GM12878 (cell line): ENCODE results near the gene AGAP3. TPM values are rescaled to one million over a fixed set of nuclear protein-coding genes. Genes with fewer than 3 reads are reported as not detected.

Source experiments
- ATAC-seq: fragments of 200-7000 bp; cut with Tn5 transposase; 3 replicates; pipeline ENCODE4 v1.9.1; 2020; ENCODE audit warnings: mild to moderate bottlenecking, moderate library complexity
- BruUV-seq: library from RNA; stranded (reverse); fragments of 400-500 nt; replicated peaks from 2 replicates; lab custom pipeline; 2021; lab: Mats Ljungman, UMichigan
- CTCF ChIA-PET: fragments of 300-600 bp; sonication (Branson Sonifier 250); formaldehyde crosslinking; extraction: SDS; loops from one replicate; lab custom pipeline; 2021; ENCODE audit warnings: inconsistent platforms; lab: Yijun Ruan, JAX
- POLR2A ChIA-PET: fragments of 350-600 bp; formaldehyde crosslinking; extraction: SDS; loops from one replicate; lab custom pipeline; 2021; ENCODE audit warnings: inconsistent platforms; lab: Charles Lee
- RAD21 ChIA-PET: fragments of 300-600 bp; sonication (Branson Sonifier 250); formaldehyde crosslinking; loops from one replicate; lab custom pipeline; 2023; ENCODE audit warnings: antibody characterized with exemption; ENCODE audit not compliant: unreplicated experiment; lab: Charles Lee
- SMC1A ChIA-PET: fragments of 300-600 bp; sonication (Branson Sonifier 250); formaldehyde crosslinking; loops from one replicate; lab custom pipeline; 2023; ENCODE audit not compliant: unreplicated experiment, uncharacterized antibody; lab: Charles Lee
- DNase-seq: peaks from one replicate; pipeline ENCODE4 v3.0.0-alpha.2; 2011; ENCODE audit warnings: low read depth, low spot score
- FAIRE-seq: peaks from 3 replicates; lab custom pipeline; 2011; peaks lifted over from hg19 to GRCh38; lab: Jason Lieb, UNC
- H2AFZ ChIP-seq: 2 replicates; pipeline ENCODE4 v1.6.0; 2011; ENCODE audit warnings: low read depth, low read length, control low read depth; ENCODE audit not compliant: control insufficient read depth
- H3K27ac ChIP-seq: 2 replicates; pipeline ENCODE4 v1.5.1; 2011; ENCODE audit warnings: control low read depth; ENCODE audit not compliant: control insufficient read depth, insufficient read depth
- H3K27me3 ChIP-seq, 2 experiments: replicated peaks in 1 of 2; 2 replicates each; pipeline versions ENCODE4 v1.6.0 to v1.6.1; 2011; ENCODE audit warnings: low read length in 1 of 2; ENCODE audit not compliant: control insufficient read depth in 2 of 2, insufficient read depth in 2 of 2
- H3K36me3 ChIP-seq, 2 experiments: 2 replicates each; pipeline ENCODE4 v1.5.1; 2011; ENCODE audit warnings: low read length in 1 of 2; ENCODE audit not compliant: control insufficient read depth in 2 of 2, insufficient read depth in 2 of 2
- H3K4me1 ChIP-seq: 2 replicates; pipeline ENCODE4 v1.6.1; 2011; ENCODE audit warnings: mild to moderate bottlenecking, low read length, moderate library complexity, mixed read lengths; ENCODE audit not compliant: control insufficient read depth, insufficient read depth
- H3K4me2 ChIP-seq: 2 replicates; pipeline ENCODE4 v1.6.0; 2011; ENCODE audit warnings: control low read depth; ENCODE audit not compliant: control insufficient read depth, insufficient read depth
- H3K4me3 ChIP-seq: fragments of 200-600 bp; sonication (generic); 2 replicates; pipeline ENCODE4 v1.5.1; 2016
- H3K79me2 ChIP-seq: 2 replicates; pipeline ENCODE4 v1.6.0; 2011; ENCODE audit warnings: low read length; ENCODE audit not compliant: control insufficient read depth, insufficient read depth
- H3K9ac ChIP-seq: 2 replicates; pipeline ENCODE4 v1.8.0; 2011; ENCODE audit warnings: low read length, control low read depth, mixed read lengths; ENCODE audit not compliant: control insufficient read depth, insufficient read depth
- H3K9me3 ChIP-seq: replicated peaks from 3 replicates; pipeline ENCODE4 v1.5.1; 2011; ENCODE audit warnings: mild to moderate bottlenecking, low read length; ENCODE audit not compliant: control insufficient read depth, insufficient read depth
- H4K20me1 ChIP-seq: 2 replicates; pipeline ENCODE4 v1.6.0; 2011; ENCODE audit not compliant: control insufficient read depth, insufficient read depth
- BCL11A ChIP-seq: IDR thresholded peaks from 2 replicates; pipeline ENCODE4 v1.6.1; 2011; ENCODE audit warnings: low read depth, low read length
- CEBPB ChIP-seq, 2 experiments: fragments of 150-350 bp in 1 of 2; IDR thresholded peaks; 2 replicates each; pipeline ENCODE4 v1.6.1; 2012 to 2014; ENCODE audit warnings: low read depth in 2 of 2, low read length in 2 of 2, borderline replicate concordance in 1 of 2, inconsistent platforms in 1 of 2
- FOXK2 ChIP-seq: fragments of 450-650 bp; IDR thresholded peaks from 2 replicates; pipeline ENCODE4 v1.6.1; 2017; ENCODE audit warnings: mild to moderate bottlenecking, moderate library complexity
- IRF5 ChIP-seq: fragments of 450-650 bp; IDR thresholded peaks from 2 replicates; pipeline ENCODE4 v1.6.1; 2017; ENCODE audit warnings: borderline replicate concordance
- KDM1A ChIP-seq: fragments of 200-600 bp; sonication (generic); IDR thresholded peaks from 2 replicates; pipeline ENCODE4 v1.6.1; 2016; ENCODE audit warnings: borderline replicate concordance
- NBN ChIP-seq: fragments of 450-650 bp; IDR thresholded peaks from 2 replicates; pipeline ENCODE4 v1.6.1; 2016
- PAX8 ChIP-seq: fragments of 450-650 bp; IDR thresholded peaks from 2 replicates; pipeline ENCODE4 v1.6.1; 2017; ENCODE audit warnings: mild to moderate bottlenecking, moderate library complexity
- RB1 ChIP-seq: fragments of 450-650 bp; formaldehyde crosslinking; IDR thresholded peaks from 2 replicates; pipeline ENCODE4 v1.6.1; 2017; ENCODE audit warnings: mild to moderate bottlenecking, borderline replicate concordance
- SMAD5 ChIP-seq: IDR thresholded peaks from 2 replicates; pipeline ENCODE4 v1.6.1; 2016; ENCODE audit warnings: antibody characterized with exemption, low read depth
- ZNF207 ChIP-seq: fragments of 450-650 bp; IDR thresholded peaks from 2 replicates; pipeline ENCODE4 v1.6.1; 2014; ENCODE audit warnings: antibody characterized with exemption, mild to moderate bottlenecking, borderline replicate concordance
- WGBS: methylation state at CpG from one replicate; pipeline ENCODE4 v1.1.6; 2016; ENCODE audit warnings: low lambda C conversion rate; ENCODE audit not compliant: insufficient replicate concordance, insufficient coverage; ENCODE audit errors: missing lambda C conversion rate; 5-methylcytosine and 5-hydroxymethylcytosine counted together
- in situ Hi-C: fragments of 300-500 bp; cut with MboI; formaldehyde crosslinking; loops from 9 replicates; pipeline ENCODE4 v1.14.3; 2018; ENCODE audit warnings: mixed read lengths
- intact Hi-C: fragments of 100-400 bp; cut with micrococcal nuclease; formaldehyde crosslinking; loops from one replicate; pipeline ENCODE4 v1.14.2; 2022; ENCODE audit not compliant: unreplicated experiment
- polyA plus RNA-seq, 11 experiments: library from polyadenylated mRNA; depleted of rRNA in 4 of 11; unstranded in 6 of 11; stranded (reverse) in 5 of 11; fragments of >200 nt; fragmentation: Nextera tagmentation in 4 of 11; fragmentation: Illumina TruSeq in 1 of 11; extraction: Ambion mirVana in 4 of 11; extraction: Trizol in 1 of 11; gene quantifications; 1 replicate in 1 of 11; 2 replicates in 10 of 11; pipeline versions ENCODE4 v1.2.1 to v1.2.3, GENCODE V29; 2011 to 2016; ENCODE audit warnings: inconsistent platforms in 2 of 11, missing spikeins in 2 of 11, low read depth in 1 of 11
- total RNA-seq, 4 experiments: library from RNA; depleted of rRNA in 3 of 4; stranded (reverse); fragments of >200 nt in 3 of 4; fragmentation: Illumina TruSeq in 1 of 4; extraction: Trizol in 1 of 4; gene quantifications; 2 replicates each; pipeline versions ENCODE4 v1.2.1 to v1.2.3, GENCODE V29; 2013 to 2021

The AGAP3 gene
- total and polyA plus RNA-seq, 10 of the 15 experiments (the other 5 are each of a cell fraction or from before 2014, with no cell fraction given) = 1.8 to 68.1 (median 15.7) TPM

GRCh38 chr7:151187409-151188251, 101.4 kb downstream of the AGAP3 start:
- ChIA-PET CTCF (interaction anchor here (1.6 kb wide), 1 partner anchor 56 kb away, joined by 4 read pairs; no protein-coding TSS in a partner anchor), SMC1A (no interaction called here), RAD21 (no interaction called here), POLR2A (interaction anchor here (0.5 kb wide), 1 partner anchor 98 kb away, joined by 9 read pairs; no protein-coding TSS in a partner anchor)
- TF ChIP-seq RB1 (no peak), FOXK2 (no peak), BCL11A (no peak), ZNF207 (no peak), SMAD5 (no peak), IRF5 (no peak), KDM1A (no peak), PAX8 (no peak), NBN (no peak), CEBPB (IDR thresholded peaks at IDR 0.05; ENCODE audit: borderline replicate concordance in 1 of 2, low read depth in 2 of 2, low read length in 2 of 2) (no peak)
- in situ Hi-C loops (no loop called here), intact Hi-C loops (no loop called here)
- no peaks in the 10 kb centered on the region for H3K36me3 ChIP-seq
- DNase-seq (no peak), ATAC-seq (no peak), FAIRE-seq (no peak)
- peaks cover 7% of the 10 kb centered on the region for H3K4me1 ChIP-seq
- H3K79me2 ChIP-seq = no peaks in the 10 kb centered on the region
- H2AFZ ChIP-seq = no peak overlapping the region
- no TSS peak for BruUV-seq
- no peaks in the 10 kb centered on the region; the same call in 1 of the 2 replicates for H4K20me1 ChIP-seq
- H3K27me3 ChIP-seq = peaks cover 0 to 6% of the 10 kb centered on the region in 2 experiments; a peak in 1 of 4 replicates
- 41% methylated on average over 22 of the region's 22 CpGs for WGBS
- H3K9ac ChIP-seq = no peak overlapping the region
- H3K27ac ChIP-seq = no peak overlapping the region
- H3K9me3 ChIP-seq = no peaks in the 10 kb centered on the region
- H3K4me2 ChIP-seq = peak overlapping the region; percentile 22; the same call in 1 of the 2 replicates
- H3K4me3 ChIP-seq = no peak overlapping the region
